Measurements from ENCODE around the gene ADPRM. TPM values are rescaled to one million over a fixed set of nuclear protein-coding genes. Genes with fewer than 3 reads are reported as not detected.
"Not testable (repeated sequence)": the region's sequence is repeated elsewhere in the genome, so short reads cannot be mapped to it uniquely, and the experiment has no call there.

The ADPRM gene
- total and polyA plus RNA-seq, 2 donors from 2014 or later, result 9.2 to 9.6 TPM

DNA sequence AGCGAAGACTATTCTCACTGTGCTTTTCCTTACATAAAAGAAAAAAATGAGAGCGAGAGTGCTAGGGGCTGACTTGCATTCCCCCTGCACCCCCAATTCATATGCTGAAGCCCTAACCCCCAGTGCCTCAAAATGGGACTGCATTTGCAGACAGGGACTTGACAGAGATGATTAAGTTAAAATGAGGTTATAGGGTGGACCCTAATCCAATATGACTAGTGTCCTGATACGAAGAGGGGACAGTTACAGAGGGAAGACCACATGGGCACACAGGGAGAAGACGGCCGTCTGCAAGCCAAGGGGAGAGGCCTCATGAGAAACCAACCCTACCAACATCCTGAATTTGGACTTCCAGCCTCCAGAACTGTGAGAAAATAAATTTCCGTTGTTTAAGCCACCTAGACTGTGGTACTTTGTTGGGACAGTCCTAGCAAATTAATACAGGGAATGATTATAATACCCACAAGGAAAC, 34.0 kb downstream of the ADPRM start:
- TF ChIP-seq, protein P1, sequence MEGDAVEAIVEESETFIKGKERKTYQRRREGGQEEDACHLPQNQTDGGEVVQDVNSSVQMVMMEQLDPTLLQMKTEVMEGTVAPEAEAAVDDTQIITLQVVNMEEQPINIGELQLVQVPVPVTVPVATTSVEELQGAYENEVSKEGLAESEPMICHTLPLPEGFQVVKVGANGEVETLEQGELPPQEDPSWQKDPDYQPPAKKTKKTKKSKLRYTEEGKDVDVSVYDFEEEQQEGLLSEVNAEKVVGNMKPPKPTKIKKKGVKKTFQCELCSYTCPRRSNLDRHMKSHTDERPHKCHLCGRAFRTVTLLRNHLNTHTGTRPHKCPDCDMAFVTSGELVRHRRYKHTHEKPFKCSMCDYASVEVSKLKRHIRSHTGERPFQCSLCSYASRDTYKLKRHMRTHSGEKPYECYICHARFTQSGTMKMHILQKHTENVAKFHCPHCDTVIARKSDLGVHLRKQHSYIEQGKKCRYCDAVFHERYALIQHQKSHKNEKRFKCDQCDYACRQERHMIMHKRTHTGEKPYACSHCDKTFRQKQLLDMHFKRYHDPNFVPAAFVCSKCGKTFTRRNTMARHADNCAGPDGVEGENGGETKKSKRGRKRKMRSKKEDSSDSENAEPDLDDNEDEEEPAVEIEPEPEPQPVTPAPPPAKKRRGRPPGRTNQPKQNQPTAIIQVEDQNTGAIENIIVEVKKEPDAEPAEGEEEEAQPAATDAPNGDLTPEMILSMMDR (IDR thresholded peaks at IDR 0.05; ENCODE audit: borderline replicate concordance, extremely low read depth, insufficient read depth), result no peak
- H3K4me3 ChIP-seq (ENCODE audit: low read length in 3 of 3), result no peak overlapping the region
- no peaks in the 10 kb centered on the region for H3K9me3 ChIP-seq (ENCODE audit: control insufficient read depth in 2 of 3, insufficient read depth in 1 of 3, low read length in 3 of 3)
- H3K36me3 ChIP-seq (ENCODE audit: control insufficient read depth in 2 of 3, insufficient read depth in 3 of 3, low read length in 3 of 3), result no peaks in the 10 kb centered on the region
- FAIRE-seq, result no peak
- DNase-seq, result no peak
- no peaks in the 10 kb centered on the region for H3K4me1 ChIP-seq (ENCODE audit: control insufficient read depth in 2 of 3, insufficient read depth in 2 of 3, low read depth in 1 of 3, low read length in 3 of 3)
- H3K9ac ChIP-seq (ENCODE audit: low read length in 3 of 3), result no peak overlapping the region
- H3K27ac ChIP-seq (ENCODE audit: low read depth in 2 of 2, low read length in 2 of 2), result no peak overlapping the region
- H3K27me3 ChIP-seq (ENCODE audit: control insufficient read depth, insufficient read depth, low read length), result no peaks in the 10 kb centered on the region
- intact Hi-C loops (cut with DNase I), result no loop called here

DNA sequence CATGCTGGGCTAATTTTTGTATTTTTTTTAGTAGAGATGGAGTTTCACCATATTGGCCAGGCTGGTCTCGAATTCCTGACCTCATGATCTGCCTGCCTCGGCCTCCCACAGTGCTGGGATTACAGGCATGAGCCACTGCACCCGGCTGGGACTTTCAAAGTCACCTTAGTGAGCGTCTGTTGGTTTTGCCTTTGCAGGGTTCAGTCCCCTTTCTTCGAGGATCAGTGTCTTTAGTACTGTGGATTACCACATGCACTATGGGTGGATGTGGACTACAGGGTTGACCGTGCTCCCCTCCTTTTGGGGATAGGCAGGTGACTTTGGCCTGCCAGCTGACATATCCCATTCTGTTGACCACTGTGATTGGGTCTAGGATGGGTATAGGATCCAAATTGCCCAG, 34.7 kb downstream of the ADPRM start:
- H3K27ac ChIP-seq (ENCODE audit: low read depth in 2 of 2, low read length in 2 of 2); H3K9ac ChIP-seq (ENCODE audit: low read length in 3 of 3); H3K4me3 ChIP-seq (ENCODE audit: low read length in 3 of 3); H3K9me3 ChIP-seq (ENCODE audit: control insufficient read depth in 2 of 3, insufficient read depth in 1 of 3, low read length in 3 of 3); H3K36me3 ChIP-seq (ENCODE audit: control insufficient read depth in 2 of 3, insufficient read depth in 3 of 3, low read length in 3 of 3); H3K27me3 ChIP-seq (ENCODE audit: control insufficient read depth, insufficient read depth, low read length); FAIRE-seq; H3K4me1 ChIP-seq (ENCODE audit: control insufficient read depth in 2 of 3, insufficient read depth in 2 of 3, low read depth in 1 of 3, low read length in 3 of 3); intact Hi-C loops (cut with DNase I); DNase-seq: not testable (repeated sequence)

DNA sequence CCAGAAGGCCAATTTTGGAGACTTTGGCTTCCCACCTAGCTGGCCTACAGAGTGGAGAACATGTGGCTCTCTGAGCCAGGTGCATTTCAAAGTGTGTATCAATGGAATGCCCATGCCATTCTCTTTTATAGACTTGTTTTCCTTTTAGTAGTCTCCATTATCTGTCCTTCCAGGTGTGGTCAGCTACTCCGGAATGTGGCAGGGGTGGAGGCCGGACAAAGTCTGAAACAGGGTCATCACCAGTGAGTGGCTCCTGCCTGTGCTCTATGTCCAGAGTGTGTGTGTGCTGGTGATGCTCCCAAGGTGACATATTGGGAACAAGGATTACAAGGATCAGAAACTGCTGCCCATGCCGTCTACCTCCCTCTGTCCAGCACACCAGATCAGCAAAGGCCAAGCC, 36.3 kb downstream of the ADPRM start:
- intact Hi-C loops (cut with DNase I), result no loop called here
- Histone ChIP-seq H3K27me3 (ENCODE audit: control insufficient read depth, insufficient read depth, low read length) (no peaks in the 10 kb centered on the region), H3K36me3 (ENCODE audit: control insufficient read depth in 2 of 3, insufficient read depth in 3 of 3, low read length in 3 of 3) (no peaks in the 10 kb centered on the region), H3K4me3 (ENCODE audit: low read length in 3 of 3) (no peak overlapping the region), H3K4me1 (ENCODE audit: control insufficient read depth in 2 of 3, insufficient read depth in 2 of 3, low read depth in 1 of 3, low read length in 3 of 3) (peaks cover 0 to 3% (median 0%) of the 10 kb centered on the region in 3 donors), H3K27ac (ENCODE audit: low read depth in 2 of 2, low read length in 2 of 2) (no peak overlapping the region), H3K9ac (ENCODE audit: low read length in 3 of 3) (no peak overlapping the region), H3K9me3 (ENCODE audit: control insufficient read depth in 2 of 3, insufficient read depth in 1 of 3, low read length in 3 of 3) (no peaks in the 10 kb centered on the region)
- DNase-seq (no peak), FAIRE-seq (no peak)
- TF ChIP-seq, protein P1 (IDR thresholded peaks at IDR 0.05; ENCODE audit: borderline replicate concordance, extremely low read depth, insufficient read depth), result no peak

DNA sequence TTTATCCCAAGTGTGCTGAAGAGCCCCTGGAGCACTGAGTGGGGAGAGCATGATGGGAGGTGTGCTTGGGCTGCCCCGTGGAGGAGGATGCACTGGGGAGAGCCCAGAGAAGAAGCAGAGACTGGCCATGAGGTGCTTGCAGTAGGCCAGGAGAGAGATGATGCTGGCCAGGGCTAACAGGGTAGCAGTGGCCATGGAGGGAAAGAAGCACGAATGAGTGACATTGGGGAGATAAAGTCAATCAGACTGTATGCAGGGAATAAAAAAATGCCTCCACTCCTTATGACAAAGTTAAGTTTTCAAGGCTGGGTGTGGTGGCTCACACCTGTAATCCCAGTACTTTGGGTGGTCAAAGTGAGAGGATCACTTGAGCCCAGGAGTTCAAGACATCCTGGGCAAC, 37.9 kb downstream of the ADPRM start:
- no peak overlapping the region for H3K9ac ChIP-seq (ENCODE audit: low read length in 3 of 3)
- no peak for FAIRE-seq
- H3K36me3 ChIP-seq (ENCODE audit: control insufficient read depth in 2 of 3, insufficient read depth in 3 of 3, low read length in 3 of 3), result no peaks in the 10 kb centered on the region
- H3K27me3 ChIP-seq (ENCODE audit: control insufficient read depth, insufficient read depth, low read length), result no peaks in the 10 kb centered on the region
- TF ChIP-seq, protein P1 (IDR thresholded peaks at IDR 0.05; ENCODE audit: borderline replicate concordance, extremely low read depth, insufficient read depth), result no peak
- no peak overlapping the region for H3K4me3 ChIP-seq (ENCODE audit: low read length in 3 of 3)
- peaks cover 0 to 3% (median 0%) of the 10 kb centered on the region in 3 donors for H3K4me1 ChIP-seq (ENCODE audit: control insufficient read depth in 2 of 3, insufficient read depth in 2 of 3, low read depth in 1 of 3, low read length in 3 of 3)
- H3K27ac ChIP-seq (ENCODE audit: low read depth in 2 of 2, low read length in 2 of 2), result no peak overlapping the region
- intact Hi-C loops (cut with DNase I), result no loop called here
- no peaks in the 10 kb centered on the region for H3K9me3 ChIP-seq (ENCODE audit: control insufficient read depth in 2 of 3, insufficient read depth in 1 of 3, low read length in 3 of 3)
- no peak for DNase-seq
